NCI-H2029 treated with DMSO at 0.1 percent for 48 hours (cell line): ENCODE data around the gene SLCO4C1.
"Not testable (repeated sequence)": the region's sequence is repeated elsewhere in the genome, so short reads cannot be mapped to it uniquely, and the experiment has no call there.

Source experiments
- DNase-seq: peaks from one replicate; lab custom pipeline; 2025; lab: John Stamatoyannopoulos, UW

SLCO4C1 gene, protein sequence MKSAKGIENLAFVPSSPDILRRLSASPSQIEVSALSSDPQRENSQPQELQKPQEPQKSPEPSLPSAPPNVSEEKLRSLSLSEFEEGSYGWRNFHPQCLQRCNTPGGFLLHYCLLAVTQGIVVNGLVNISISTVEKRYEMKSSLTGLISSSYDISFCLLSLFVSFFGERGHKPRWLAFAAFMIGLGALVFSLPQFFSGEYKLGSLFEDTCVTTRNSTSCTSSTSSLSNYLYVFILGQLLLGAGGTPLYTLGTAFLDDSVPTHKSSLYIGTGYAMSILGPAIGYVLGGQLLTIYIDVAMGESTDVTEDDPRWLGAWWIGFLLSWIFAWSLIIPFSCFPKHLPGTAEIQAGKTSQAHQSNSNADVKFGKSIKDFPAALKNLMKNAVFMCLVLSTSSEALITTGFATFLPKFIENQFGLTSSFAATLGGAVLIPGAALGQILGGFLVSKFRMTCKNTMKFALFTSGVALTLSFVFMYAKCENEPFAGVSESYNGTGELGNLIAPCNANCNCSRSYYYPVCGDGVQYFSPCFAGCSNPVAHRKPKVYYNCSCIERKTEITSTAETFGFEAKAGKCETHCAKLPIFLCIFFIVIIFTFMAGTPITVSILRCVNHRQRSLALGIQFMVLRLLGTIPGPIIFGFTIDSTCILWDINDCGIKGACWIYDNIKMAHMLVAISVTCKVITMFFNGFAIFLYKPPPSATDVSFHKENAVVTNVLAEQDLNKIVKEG

DNA sequence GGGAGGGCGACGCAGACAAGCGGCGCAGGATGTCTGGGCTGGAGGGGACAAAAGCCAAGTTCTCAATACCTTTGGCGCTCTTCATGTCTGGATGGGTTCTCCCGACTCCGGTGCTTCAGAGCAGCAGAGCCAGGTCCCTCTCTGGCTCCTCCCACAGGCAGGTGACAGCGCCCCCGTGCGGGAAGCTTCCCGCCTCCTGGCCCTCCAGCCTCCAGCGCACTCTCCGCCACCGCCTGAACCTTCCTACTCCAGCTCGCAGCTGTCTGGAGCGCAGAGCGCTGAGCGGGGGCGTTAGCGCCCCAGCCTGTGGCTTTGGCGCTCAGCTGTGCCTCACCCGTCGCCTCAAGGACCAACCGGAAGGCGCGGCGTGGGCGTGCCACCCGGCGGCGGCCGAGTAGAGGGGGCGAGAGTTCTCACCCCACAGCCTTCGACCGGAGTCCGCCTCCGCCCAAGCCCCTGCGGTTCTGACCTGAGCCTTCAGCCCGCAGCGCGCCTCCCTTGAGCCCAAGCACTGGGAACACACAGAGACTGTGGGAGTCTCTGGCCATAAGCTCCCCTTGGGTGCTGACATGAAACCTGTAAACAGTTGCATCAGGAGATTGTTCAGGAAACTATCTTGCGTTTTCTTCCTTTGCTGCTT is at the start of gene SLCO4C1:
Gene SLCO4C1 (minus strand): TSS at position 107 of the 640 bp plus-strand sequence. CDS start 22 bp downstream, at position 85.
- DNase-seq, result peak; percentile 86

DNA sequence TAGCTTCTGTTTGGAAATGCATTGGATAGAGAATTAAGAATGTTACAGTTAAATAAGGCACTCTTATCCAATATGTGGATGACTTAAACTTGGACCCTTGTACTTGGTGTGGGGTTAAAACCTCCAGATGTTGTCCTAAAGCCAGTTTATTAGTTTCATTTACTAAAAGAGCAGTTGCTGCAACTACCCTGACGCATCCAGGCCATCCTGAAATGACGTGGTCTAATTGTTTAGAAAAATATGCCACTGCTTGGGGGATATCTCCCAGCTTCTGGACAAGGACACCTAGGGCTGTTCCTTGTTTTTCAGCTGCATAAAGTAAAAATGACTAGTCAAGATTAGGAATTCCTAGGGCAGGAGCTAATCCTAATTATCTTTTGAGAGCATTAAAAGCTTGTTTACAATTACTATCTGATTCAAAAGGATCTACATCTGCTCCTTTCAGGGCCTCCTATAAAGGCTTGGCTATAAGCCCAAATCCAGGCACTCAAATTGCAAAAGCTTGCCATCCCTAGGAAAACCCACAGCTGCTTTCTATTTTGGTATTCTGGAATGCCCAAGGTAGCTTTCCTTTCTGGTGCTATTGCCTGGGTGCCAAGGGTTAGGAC is 45.7 kb upstream of the SLCO4C1 start:
- peak; percentile 84 for DNase-seq

DNA sequence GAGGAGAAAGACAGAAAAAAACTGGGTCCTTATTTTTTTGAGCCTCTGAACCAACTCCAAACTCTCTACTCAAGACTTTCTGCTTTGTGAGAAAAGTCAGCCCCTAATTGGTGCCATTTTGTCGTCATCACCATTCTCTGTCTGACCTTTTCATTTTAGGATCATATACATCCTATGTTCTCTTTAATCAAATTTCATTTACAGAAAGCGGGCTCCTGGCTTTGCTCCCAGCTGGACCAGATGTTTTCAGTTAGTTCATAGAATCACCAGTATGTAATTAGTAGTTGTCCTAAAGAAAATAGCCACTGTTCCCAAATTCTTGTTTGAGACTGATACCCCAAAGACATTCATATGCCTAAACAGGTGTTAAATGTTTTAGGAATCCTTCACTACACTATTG is 28.6 kb upstream of the SLCO4C1 start:
- DNase-seq, result no peak

DNA sequence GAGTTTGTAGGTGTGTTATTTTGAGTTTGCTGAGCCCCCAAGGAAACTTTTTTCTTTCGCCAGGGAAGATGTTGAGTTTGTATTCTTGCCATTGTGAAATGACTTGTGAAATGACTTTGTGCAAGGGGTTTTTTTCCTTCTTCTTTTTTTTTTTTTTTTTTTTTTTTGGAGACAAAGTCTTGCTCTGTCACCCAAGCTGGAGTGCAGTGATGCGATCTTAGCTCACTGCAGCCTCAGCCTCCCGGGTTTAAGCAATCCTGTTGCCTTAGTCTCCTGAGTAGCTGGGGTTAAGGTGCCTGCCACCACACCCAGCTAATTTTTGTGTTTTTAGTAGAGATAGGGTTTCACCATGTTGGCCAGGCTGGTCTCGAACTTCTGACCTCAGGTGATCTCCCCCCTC is 22.7 kb upstream of the SLCO4C1 start:
- not testable (repeated sequence) for DNase-seq

DNA sequence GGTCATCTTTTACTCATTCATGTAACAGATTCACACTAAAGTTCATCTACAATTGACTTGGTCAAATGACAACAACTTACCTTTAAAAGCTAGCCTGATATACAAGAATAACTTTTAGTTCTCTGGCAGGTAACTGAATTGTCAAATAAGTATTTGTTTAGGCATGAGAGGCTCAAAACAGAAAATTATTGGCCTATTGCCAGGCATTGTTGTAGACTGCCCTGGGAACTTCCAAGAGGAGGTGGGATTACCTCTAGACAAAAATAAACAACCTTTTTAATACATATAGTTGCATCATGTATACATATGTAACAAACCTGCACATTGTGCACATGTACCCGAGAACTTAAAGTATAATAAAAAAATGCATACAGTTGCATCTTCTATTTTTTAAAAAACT is 18.2 kb upstream of the SLCO4C1 start:
- DNase-seq, result no peak

DNA sequence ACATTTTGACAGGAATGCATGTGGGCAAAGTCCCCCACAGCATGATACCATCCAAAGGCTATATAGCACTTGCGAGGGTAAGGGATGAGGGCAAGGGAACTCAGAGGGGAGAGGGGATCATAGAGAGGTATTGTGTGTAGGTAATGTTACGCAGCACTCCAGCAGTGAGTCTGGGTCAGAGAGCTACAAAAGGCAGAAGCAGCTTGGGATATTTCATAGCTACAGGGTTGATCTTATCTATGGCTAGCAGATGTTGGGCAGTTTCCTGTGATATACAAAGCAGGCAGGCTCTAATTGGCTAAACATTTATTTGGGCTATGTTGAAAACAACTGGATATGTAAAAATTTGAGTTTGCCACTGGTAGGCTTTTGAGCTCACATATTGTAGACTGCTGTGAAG is 17.8 kb upstream of the SLCO4C1 start:
- DNase-seq, result no peak

DNA sequence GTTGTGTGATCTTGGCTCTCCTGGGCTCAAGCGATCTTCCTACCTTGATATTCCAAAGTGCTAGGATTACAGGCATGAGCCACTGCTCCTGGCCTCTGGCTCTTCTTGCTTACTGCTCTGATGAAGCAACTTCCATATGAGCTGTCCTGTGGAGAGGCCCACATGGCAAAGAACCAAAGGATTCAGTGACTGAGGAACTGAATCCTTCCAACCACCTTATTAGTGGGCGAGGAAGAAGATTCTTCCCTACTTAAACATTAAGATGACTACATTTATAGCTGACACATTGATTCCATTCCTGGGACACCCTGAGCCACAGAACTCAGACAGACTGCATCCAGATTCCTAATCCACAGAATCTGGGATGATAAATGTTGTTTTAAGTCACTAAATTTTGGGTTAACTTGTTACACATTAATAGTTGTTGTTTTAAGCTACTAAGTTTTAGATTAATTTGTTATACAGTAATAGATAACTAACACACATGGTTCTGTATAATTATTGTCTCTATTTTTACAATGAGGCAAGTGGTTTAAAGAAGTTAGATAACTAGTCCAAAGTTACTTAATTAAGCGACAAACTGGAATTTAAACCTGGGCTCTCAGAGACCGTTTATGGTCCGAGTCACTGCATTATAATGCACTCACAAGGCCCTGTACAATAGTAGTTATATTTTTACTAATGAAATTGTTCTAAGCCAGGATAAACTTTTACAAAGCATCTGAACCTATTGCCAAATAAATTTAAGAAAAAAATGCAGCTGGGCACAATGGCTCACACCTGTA is 16.7 kb upstream of the SLCO4C1 start:
- DNase-seq, result no peak

DNA sequence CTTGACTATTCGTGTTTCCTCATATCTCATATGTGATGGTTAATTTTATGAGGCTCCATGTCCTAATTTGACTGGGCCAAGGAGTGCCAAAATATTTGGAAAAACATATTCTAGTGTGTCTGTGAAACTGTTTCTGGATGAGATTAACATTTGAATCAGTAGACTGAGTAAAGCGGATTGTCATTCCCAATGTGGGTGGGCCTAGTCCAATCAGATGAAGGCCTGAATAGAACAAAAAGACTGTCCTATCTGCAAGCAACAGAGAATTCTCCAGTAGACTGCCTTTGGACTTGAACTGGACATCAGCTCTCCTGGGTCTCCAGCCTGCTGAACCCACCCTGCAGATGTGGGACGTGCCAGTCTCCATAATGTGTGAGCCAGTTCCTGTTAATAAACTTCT is 13.5 kb upstream of the SLCO4C1 start:
- DNase-seq, result no peak

DNA sequence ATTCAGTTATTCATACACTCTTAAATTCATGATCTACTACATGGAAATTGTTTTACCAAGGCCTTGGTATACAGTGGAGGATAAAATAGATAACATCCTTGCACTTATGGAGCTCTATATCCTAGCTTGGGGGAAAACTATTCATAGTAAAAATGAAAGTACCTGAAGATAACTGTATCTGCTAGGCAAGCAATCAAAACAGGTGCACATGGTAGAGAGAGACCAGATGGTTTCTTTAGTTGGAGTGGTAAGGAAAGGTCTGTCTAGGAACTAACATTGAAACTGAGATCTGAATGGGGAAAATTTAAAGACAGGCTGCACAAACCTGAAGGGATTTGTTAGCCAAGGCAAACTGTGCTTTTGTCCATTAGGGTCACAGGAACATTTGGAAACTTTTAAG is 11.1 kb upstream of the SLCO4C1 start:
- no peak for DNase-seq

DNA sequence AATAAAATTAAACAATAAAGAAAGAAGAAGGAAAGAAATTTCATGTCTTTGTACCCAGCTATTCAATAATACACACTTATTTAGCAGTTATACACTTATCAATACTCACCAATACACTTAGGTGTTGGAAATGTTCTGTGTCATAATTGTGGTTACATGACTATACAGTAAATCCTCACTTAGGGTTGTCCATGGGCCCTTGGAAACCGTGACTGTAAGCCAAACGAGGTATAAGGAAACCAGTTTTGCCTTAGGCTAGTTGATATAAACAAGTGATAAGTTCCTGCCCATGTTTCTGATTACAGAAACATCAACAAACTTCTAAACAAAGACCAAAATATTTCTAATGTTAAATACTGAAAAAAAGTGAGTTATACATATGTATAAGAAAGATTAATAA is 10.0 kb upstream of the SLCO4C1 start:
- DNase-seq, result no peak

DNA sequence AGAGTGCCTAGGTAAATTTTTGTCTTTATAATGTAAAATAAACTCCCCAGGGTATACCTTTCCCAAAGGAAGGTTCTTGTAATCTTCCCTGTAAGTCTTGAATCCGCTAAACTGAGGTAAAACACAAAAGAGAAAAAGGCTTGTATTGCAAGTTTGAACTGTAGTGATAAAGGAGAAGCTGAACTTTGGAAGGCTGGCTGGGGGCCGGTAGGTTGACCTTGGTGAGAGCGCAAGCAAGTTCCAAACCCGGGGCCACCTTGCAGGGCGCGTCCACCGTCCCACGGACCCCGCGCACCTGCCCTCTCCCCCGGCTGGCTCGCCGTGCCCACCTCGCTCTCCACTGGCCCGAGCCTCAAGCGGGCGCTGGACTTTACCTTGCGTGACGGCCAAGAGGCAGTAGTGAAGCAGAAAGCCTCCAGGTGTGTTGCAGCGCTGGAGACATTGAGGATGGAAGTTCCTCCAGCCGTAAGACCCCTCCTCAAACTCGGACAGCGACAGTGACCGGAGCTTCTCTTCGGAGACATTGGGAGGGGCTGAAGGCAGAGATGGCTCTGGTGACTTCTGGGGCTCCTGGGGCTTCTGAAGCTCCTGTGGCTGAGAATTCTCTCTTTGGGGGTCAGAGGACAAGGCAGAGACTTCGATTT is 428 bp downstream of the SLCO4C1 start:
- no peak for DNase-seq

DNA sequence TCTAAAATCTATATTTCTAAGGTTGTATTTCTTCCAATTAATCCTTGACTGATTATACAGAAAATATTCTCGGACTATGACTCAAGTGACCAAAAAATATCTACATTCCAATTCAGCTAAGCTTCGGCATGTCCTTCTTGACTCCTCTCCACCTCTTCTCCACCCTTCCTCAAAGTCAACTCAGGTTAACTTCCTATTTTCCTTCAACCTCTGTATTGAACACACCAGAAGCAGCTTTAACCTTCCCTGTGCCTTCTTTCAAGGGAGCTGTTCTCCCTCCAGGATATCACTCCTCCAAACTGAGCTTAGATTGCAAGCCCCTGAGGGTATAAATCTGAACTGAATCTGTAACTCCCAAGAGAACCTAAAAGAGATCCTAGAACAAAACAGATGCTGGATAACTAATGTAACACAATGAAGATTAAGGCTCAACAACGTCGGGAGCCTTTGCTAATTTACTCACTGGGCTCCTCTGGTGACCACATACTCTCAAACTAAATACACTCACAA is 1.1 kb downstream of the SLCO4C1 start:
- DNase-seq, result no peak

DNA sequence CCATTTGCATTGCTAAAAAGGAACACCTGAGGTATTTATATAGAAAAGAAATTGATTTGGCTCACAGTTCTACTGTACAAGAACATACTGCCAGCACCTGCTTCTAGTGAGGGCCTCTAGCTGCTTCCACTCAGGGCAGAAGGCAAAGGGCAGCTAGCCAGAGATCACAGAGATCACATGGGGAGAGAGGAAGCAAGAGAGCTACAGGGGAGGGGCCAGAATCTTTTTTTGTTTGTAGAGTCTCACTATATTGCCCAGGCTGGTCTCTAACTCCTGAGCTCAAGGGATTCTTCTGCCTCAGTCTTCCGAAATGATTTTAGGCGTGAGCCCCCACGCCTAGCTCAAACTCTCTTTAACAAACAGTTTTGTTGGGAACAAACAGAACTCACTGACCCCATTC is 6.1 kb downstream of the SLCO4C1 start:
- peak; percentile 87 for DNase-seq

DNA sequence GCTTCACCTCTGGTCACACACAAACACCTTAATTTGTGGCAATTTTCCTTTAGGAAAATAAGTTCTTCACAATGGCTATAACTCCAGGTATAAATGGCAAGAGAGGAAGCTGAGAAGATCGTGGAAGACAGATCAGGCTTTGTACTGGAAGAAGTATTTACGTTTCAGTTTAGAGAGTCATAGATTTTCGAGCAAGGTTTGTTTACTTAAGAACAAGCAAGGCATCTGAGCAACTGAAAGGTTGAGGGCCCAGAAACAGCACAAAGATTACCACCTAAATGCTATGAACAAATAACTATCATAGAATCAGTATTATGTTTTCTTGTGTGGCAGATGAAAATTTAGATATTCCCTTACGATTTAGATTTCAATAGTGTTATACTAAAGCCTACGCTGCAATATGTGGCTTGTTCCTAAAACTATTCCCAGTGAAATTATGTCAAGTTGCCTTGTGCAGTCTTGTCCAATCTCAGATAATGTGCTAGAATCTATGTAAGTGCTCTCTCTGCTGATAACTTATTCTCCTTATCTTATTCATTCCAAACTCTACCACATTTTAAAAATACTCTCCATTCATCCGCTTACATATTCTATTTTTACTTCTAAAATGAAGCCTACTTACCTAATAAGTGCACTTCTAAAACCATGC is 6.7 kb downstream of the SLCO4C1 start:
- peak; percentile 62 for DNase-seq

DNA sequence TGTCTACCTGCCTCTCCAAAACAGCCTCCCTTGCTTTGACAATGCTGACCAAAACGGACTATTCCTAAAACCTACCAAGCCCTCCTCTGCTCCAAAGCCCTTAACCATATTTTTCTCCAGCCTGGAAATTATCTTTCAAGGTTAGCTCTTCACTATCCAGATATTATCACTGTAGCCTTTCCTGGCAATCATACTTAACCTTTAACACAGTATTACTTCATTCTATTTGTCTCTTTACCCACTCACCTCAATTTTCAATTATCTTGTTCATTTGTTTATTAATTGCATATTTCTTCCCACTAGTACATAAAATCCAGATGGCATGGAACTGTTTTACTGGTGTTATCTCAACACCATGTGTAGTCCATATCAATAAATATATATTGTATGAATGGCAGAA is 7.5 kb downstream of the SLCO4C1 start:
- no peak for DNase-seq

DNA sequence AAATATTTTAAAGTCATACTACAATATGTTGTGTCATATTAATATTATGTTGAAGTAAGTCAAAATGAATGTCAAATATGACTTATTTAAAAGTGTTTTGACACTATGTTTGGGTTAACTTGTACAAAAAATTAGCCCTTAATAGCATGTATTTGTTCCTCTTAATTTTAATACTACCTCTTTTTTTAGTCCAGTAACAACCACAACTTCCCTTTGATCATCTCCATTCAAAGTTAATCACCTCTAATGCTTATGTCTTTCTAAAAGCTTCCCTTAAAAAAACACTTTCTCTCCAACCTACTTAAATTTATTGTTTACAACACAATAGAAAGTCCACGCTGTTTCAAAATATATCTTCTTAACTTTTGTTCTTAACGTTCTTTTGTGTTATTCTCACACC is 9.6 kb downstream of the SLCO4C1 start:
- DNase-seq, result no peak

DNA sequence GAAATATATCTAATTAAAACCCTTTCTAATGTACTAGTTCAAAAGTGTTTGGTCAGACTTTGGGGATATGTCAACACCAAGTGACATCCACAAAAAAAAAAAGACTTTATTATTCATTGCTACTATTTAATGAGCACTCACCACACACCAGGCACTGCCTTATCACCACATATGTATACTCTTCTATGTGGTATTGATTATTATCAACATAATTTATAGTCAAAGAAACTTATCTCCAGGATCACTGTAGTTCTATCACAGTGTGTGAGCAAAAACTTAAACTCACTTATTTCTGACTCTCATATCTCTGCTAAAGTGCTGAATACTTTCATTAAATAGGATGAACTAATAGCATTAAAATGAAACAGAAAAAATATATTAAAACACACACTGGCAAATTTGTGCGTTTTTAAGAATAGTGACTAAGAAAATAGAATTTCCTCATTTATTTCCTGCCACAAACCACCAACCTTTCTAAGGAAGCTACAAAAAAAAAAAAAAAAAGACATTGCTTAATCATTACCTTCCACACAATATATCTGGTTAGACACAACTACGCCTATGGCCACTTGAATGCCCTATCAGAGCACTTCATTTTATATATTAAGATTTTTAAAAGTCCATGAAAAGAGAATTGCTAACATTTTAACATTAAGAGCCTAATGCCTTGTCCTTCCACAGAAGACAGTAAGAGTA is 12.8 kb downstream of the SLCO4C1 start:
- DNase-seq, result no peak

DNA sequence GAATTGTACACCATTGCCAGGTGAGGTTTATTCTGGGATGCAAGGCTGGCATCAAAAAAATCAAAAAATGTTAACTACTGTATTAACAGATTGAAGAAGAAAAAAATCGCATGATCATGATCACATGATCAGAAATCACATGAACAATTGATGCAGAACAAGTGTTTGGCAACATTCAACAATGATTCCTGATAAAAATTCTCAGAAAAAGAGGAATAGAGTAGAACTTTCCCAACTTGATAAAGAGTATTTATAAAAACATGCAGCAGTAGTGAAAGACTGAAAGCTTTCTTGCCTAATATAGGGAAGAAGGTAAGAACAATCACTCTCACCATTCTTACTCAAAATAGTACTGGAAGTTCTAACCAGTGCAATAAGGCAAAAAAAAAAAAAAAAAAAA is 16.4 kb downstream of the SLCO4C1 start:
- no peak for DNase-seq

DNA sequence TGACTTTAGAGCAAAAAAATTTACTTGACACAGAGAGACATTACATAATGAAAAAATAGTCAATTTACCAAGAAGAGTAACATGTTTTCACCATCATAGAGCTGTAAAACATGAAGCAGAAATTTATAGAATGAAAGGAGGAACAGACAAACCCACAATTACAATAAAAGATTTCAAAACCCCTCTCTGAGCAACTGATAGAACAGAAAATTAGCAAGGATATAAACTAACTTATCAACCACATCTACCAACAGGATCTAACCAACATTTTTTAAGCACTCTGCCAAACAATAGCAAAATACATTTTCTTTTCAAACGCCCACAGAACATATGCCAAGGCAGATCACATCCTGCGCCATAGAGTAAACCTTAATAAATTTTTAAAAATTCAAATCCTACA is 17.9 kb downstream of the SLCO4C1 start:
- no peak for DNase-seq

DNA sequence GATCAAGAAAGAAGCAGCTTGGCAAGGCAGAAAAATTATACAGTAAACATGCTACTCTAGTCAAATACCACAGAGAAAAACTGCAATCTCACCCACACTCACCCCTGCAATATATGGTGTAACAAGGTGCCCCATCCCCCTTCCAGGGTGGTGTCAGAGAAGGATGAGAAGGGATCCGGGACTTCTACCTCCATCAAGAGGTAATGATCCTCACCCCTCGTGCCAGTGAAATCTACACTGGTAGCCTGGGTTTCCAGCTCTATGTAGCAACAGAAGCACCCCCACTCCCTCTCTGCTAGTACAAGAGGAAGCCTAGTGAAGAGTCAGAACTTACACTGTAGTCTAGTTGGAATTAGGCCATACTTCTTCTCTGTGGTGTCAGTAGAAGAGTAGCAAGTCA is 18.9 kb downstream of the SLCO4C1 start:
- DNase-seq, result no peak
